HCT116 (cell line): ENCODE results near the gene EIF4EBP3. TPM values are rescaled to one million over a fixed set of nuclear protein-coding genes. Genes with fewer than 3 reads are reported as not detected.

Source experiments
- ATAC-seq: fragments of 200-7000 bp; cut with Tn5 transposase; 2 replicates; pipeline ENCODE4 v1.9.1; 2020; ENCODE audit warnings: mild to moderate bottlenecking, moderate library complexity
- BruUV-seq: library from RNA; stranded (reverse); fragments of 400-500 nt; replicated peaks from 2 replicates; lab custom pipeline; 2021; lab: Mats Ljungman, UMichigan
- CTCF ChIA-PET: fragments of 300-600 bp; sonication (Branson Sonifier 250); formaldehyde crosslinking; loops from one replicate; lab custom pipeline; 2021; ENCODE audit warnings: antibody characterized with exemption; lab: Charles Lee
- POLR2A ChIA-PET: fragments of 300-600, 350-600 bp; sonication (Branson Sonifier 250); formaldehyde crosslinking; loops from one replicate; lab custom pipeline; 2021; ENCODE audit warnings: antibody characterized with exemption; lab: Charles Lee
- RAD21 ChIA-PET, 2 experiments: fragments of 300-600 bp; sonication (Branson Sonifier 250); formaldehyde crosslinking; loops; one replicate each; lab custom pipeline; 2023; ENCODE audit warnings: low total read pairs in 2 of 2; ENCODE audit not compliant: uncharacterized antibody in 2 of 2, unreplicated experiment in 2 of 2, low non-redundant PET in 1 of 2; lab: Charles Lee
- DNase-seq: peaks from one replicate; pipeline ENCODE4 v3.0.0-alpha.2; 2010; ENCODE audit warnings: low read depth, low spot score
- H2AFZ ChIP-seq: fragments of 200-600 bp; shearing (Covaris generic), sonication (generic); 2 replicates; pipeline ENCODE4 v1.6.1; 2017; ENCODE audit warnings: low read depth, mixed run types, mixed read lengths, antibody characterized with exemption, low read length; ENCODE audit not compliant: poor library complexity, severe bottlenecking
- H3K27ac ChIP-seq: 2 replicates; pipeline ENCODE4 v1.5.1; 2012; ENCODE audit warnings: low read depth, low read length
- H3K27me3 ChIP-seq: fragments of 200-600 bp; sonication (generic); 2 replicates; pipeline ENCODE4 v1.6.1; 2016; ENCODE audit warnings: mixed run types, low read length, mixed read lengths; ENCODE audit not compliant: insufficient read depth
- H3K36me3 ChIP-seq, 2 experiments: fragments of 200-500 bp in 1 of 2; fragments of 200-600 bp in 1 of 2; sonication (Bioruptor generic) in 1 of 2; sonication (generic) in 1 of 2; 2 replicates each; pipeline versions ENCODE4 v1.5.1 to v1.6.1; 2014 to 2016; ENCODE audit warnings: low read length in 2 of 2, inconsistent platforms in 1 of 2, mixed read lengths in 1 of 2, mixed run types in 1 of 2; ENCODE audit not compliant: insufficient read depth in 2 of 2, control insufficient read depth in 1 of 2
- H3K4me1 ChIP-seq, 2 experiments: fragments of 200-600 bp in 1 of 2; sonication (generic) in 1 of 2; 2 replicates each; pipeline versions ENCODE4 v1.5.1 to v1.6.1; 2012 to 2017; ENCODE audit warnings: low read length in 2 of 2, inconsistent platforms in 1 of 2, mild to moderate bottlenecking in 1 of 2, mixed read lengths in 1 of 2, mixed run types in 1 of 2, moderate library complexity in 1 of 2; ENCODE audit not compliant: insufficient read depth in 2 of 2, control insufficient read depth in 1 of 2
- H3K4me2 ChIP-seq: fragments of 200-600 bp; sonication (generic); 2 replicates; pipeline ENCODE4 v1.6.1; 2017; ENCODE audit warnings: mixed run types, low read length, mixed read lengths
- H3K4me3 ChIP-seq, 2 experiments: fragments of 200-600 bp in 1 of 2; sonication (generic) in 1 of 2; replicated peaks in 1 of 2; 2 replicates each; pipeline ENCODE4 v1.5.1; 2011 to 2016; ENCODE audit warnings: low read length in 2 of 2, control low read depth in 1 of 2, low read depth in 1 of 2, mild to moderate bottlenecking in 1 of 2, mixed read lengths in 1 of 2, mixed run types in 1 of 2
- H3K79me2 ChIP-seq: fragments of 200-600 bp; sonication (generic); 2 replicates; pipeline ENCODE4 v1.6.1; 2017; ENCODE audit warnings: mild to moderate bottlenecking, mixed run types, low read length, moderate library complexity, mixed read lengths; ENCODE audit not compliant: insufficient read depth
- H3K9ac ChIP-seq: fragments of 200-600 bp; sonication (generic); 2 replicates; pipeline ENCODE4 v1.6.1; 2016; ENCODE audit warnings: low read length, mixed read lengths
- H3K9me2 ChIP-seq: fragments of 200-600 bp; sonication (generic), shearing (Covaris generic); 2 replicates; pipeline ENCODE4 v1.6.1; 2017; ENCODE audit warnings: mixed run types, mild to moderate bottlenecking, moderate library complexity; ENCODE audit not compliant: insufficient read depth
- H3K9me3 ChIP-seq, 2 experiments: fragments of 200-500 bp in 1 of 2; fragments of 200-600 bp in 1 of 2; sonication (Bioruptor generic) in 1 of 2; sonication (generic) in 1 of 2; 2 replicates each; pipeline ENCODE4 v1.6.1; 2014 to 2017; ENCODE audit warnings: low read length in 2 of 2, mixed read lengths in 2 of 2, inconsistent platforms in 1 of 2, low read depth in 1 of 2, mild to moderate bottlenecking in 1 of 2, mixed run types in 1 of 2, moderate library complexity in 1 of 2; ENCODE audit not compliant: control insufficient read depth in 1 of 2, insufficient read depth in 1 of 2
- H4K20me1 ChIP-seq: fragments of 200-600 bp; sonication (generic), shearing (Covaris generic); 2 replicates; pipeline ENCODE4 v1.6.1; 2017; ENCODE audit warnings: mixed run types, mild to moderate bottlenecking, moderate library complexity; ENCODE audit not compliant: insufficient read depth
- ATF3 ChIP-seq: IDR thresholded peaks from 2 replicates; pipeline ENCODE4 v1.6.1; 2012
- CBX3 ChIP-seq: IDR thresholded peaks from 2 replicates; pipeline ENCODE4 v1.6.1; 2012; ENCODE audit warnings: low read depth
- CEBPB ChIP-seq: IDR thresholded peaks from 2 replicates; pipeline ENCODE4 v1.6.1; 2012; ENCODE audit warnings: low read depth
- CTCF ChIP-seq, 3 experiments: fragments of 200-600 bp in 1 of 3; sonication (generic) in 1 of 3; IDR thresholded peaks in 2 of 3; conservative IDR thresholded peaks in 1 of 3; 2 replicates each; pipeline ENCODE4 v1.5.1; 2012 to 2017; ENCODE audit warnings: low read depth in 2 of 3, low read length in 2 of 3, antibody characterized with exemption in 1 of 3, borderline replicate concordance in 1 of 3, control low read depth in 1 of 3, mild to moderate bottlenecking in 1 of 3, mixed read lengths in 1 of 3, mixed run types in 1 of 3, moderate library complexity in 1 of 3; ENCODE audit not compliant: insufficient read depth in 1 of 3
- ELF1 ChIP-seq: IDR thresholded peaks from 2 replicates; pipeline ENCODE4 v1.6.1; 2012; ENCODE audit warnings: low read depth, borderline replicate concordance
- EZH2 ChIP-seq: fragments of 200-600 bp; sonication (generic); IDR thresholded peaks from 2 replicates; pipeline ENCODE4 v1.6.1; 2017; ENCODE audit warnings: antibody characterized with exemption, mixed run types
- EZH2phosphoT487 ChIP-seq: fragments of 200-600 bp; IDR thresholded peaks from 2 replicates; pipeline ENCODE4 v1.6.1; 2018; ENCODE audit warnings: antibody characterized with exemption, borderline replicate concordance
- FOSL1 ChIP-seq: IDR thresholded peaks from 2 replicates; pipeline ENCODE4 v1.6.1; 2012; ENCODE audit warnings: low read depth
- MAX ChIP-seq: IDR thresholded peaks from 2 replicates; pipeline ENCODE4 v1.6.1; 2012
- POLR2AphosphoS5 ChIP-seq: IDR thresholded peaks from 2 replicates; pipeline ENCODE4 v1.6.1; 2011; ENCODE audit warnings: mild to moderate bottlenecking, low read depth, low read length, moderate library complexity
- RAD21 ChIP-seq: IDR thresholded peaks from 2 replicates; pipeline ENCODE4 v1.6.1; 2012; ENCODE audit warnings: low read depth, mild to moderate bottlenecking
- REST ChIP-seq: IDR thresholded peaks from 2 replicates; pipeline ENCODE4 v1.6.1; 2012; ENCODE audit warnings: low read depth
- SIN3A ChIP-seq: IDR thresholded peaks from 2 replicates; pipeline ENCODE4 v1.6.1; 2012; ENCODE audit warnings: low read depth
- YY1 ChIP-seq: IDR thresholded peaks from 2 replicates; pipeline ENCODE4 v1.6.1; 2011; ENCODE audit warnings: low read length, low read depth, moderate library complexity, mild to moderate bottlenecking; ENCODE audit not compliant: insufficient replicate concordance; ENCODE audit errors: extremely low read depth
- ZBTB33 ChIP-seq: IDR thresholded peaks from 2 replicates; pipeline ENCODE4 v1.6.1; 2011; ENCODE audit warnings: mild to moderate bottlenecking, low read length, moderate library complexity; ENCODE audit not compliant: insufficient replicate concordance; ENCODE audit errors: extremely low read depth
- intact Hi-C: fragments of 100-400 bp; cut with micrococcal nuclease; formaldehyde crosslinking; loops from 2 replicates; pipeline ENCODE4 v1.10.0; 2022
- total RNA-seq: library from RNA; stranded (reverse); gene quantifications from one replicate; pipeline ENCODE4 v1.2.1, GENCODE V29; 2021; ENCODE audit not compliant: unreplicated experiment

Gene EIF4EBP3
- total RNA-seq, 1 experiment from 2014 or later = 6.0 TPM

- ChIA-PET CTCF (no interaction called here), RAD21 (no interaction called here), POLR2A (no interaction called here)
- H3K79me2 ChIP-seq = peaks cover 54% of the 10 kb centered on the region
- peak overlapping the region; percentile 89 for H3K9ac ChIP-seq
- peaks cover 8 to 32% of the 10 kb centered on the region in 2 experiments for H3K4me1 ChIP-seq
- no peaks in the 10 kb centered on the region for H3K9me2 ChIP-seq
- no peak overlapping the region for H2AFZ ChIP-seq
- no peak for ATAC-seq
- peak overlapping the region; percentile 80; the same call in 1 of the 2 replicates for H3K27ac ChIP-seq
- peak overlapping the region; percentile 76 for H3K4me2 ChIP-seq
- peaks cover 4 to 11% of the 10 kb centered on the region in 2 experiments; a peak in 2 of 4 replicates for H3K36me3 ChIP-seq
- H3K27me3 ChIP-seq = no peaks in the 10 kb centered on the region
- no peaks in the 10 kb centered on the region for H3K9me3 ChIP-seq
- H3K4me3 ChIP-seq = peak overlapping the region; percentile 82 to 85
- no peak for DNase-seq
- TSS peak; percentile 68 for BruUV-seq
- H4K20me1 ChIP-seq = no peaks in the 10 kb centered on the region; the same call in 1 of the 2 replicates
- TF ChIP-seq RAD21 (no peak), MAX (no peak), CEBPB (no peak), ELF1 (no peak), ATF3 (no peak), ZBTB33 (no peak), FOSL1 (no peak), POLR2AphosphoS5 (no peak), CBX3 (no peak), EZH2 (no peak), EZH2phosphoT487 (no peak), YY1 (no peak), CTCF (IDR thresholded peaks at IDR 0.05 in 2 of 3, conservative IDR thresholded peaks at IDR 0.05 in 1 of 3; ENCODE audit: borderline replicate concordance in 1 of 3, insufficient read depth in 1 of 3, low read depth in 2 of 3, low read length in 2 of 3) (no peak), SIN3A (no peak), REST (no peak)
- intact Hi-C loops = loop anchor here (5.0 kb wide), 1 partner anchor 156 kb away; no protein-coding TSS in a partner anchor
These were observed 9.0 kb downstream of the EIF4EBP3 start for GRCh38 chr5:140556438-140556837.
